ENCODE results near the gene FXYD1. TPM values are rescaled to one million over a fixed set of nuclear protein-coding genes. Genes with fewer than 3 reads are reported as not detected.

The FXYD1 gene
- total RNA-seq, 1 experiment from 2014 or later = not detected

GRCh38 chr19:35104361-35104760, 34.3 kb upstream of the FXYD1 start:
- DNase-seq (ENCODE audit: low read depth, low spot score) (no peak), ATAC-seq (no peak)
- H3K27me3 ChIP-seq (ENCODE audit: control insufficient read depth, insufficient read depth, low read length) = no peaks in the 10 kb centered on the region
- no peaks in the 10 kb centered on the region for H3K36me3 ChIP-seq (ENCODE audit: control insufficient read depth, insufficient read depth, low read length)
- ChIA-PET CTCF (no interaction called here), POLR2A (no interaction called here)
- intact Hi-C loops (cut with micrococcal nuclease; ENCODE audit: unreplicated experiment) = no loop called here
- H3K27ac ChIP-seq (ENCODE audit: low read length) = no peak overlapping the region
- H3K4me1 ChIP-seq (ENCODE audit: control insufficient read depth, insufficient read depth, low read length) = no peaks in the 10 kb centered on the region
- in situ Hi-C loops (cut with HindIII; ENCODE audit: low pct_unique_long_range_greater_than_20kb, low sequenced_read_pairs) = no loop called here
- H3K9me3 ChIP-seq (ENCODE audit: control insufficient read depth, insufficient read depth, low read depth, low read length) = no peaks in the 10 kb centered on the region
- BruUV-seq (replicated peaks) = no TSS peak
- TF ChIP-seq CTCF (IDR thresholded peaks at IDR 0.05) = no peak
- H3K4me3 ChIP-seq (ENCODE audit: low read depth in 2 of 2, low read length in 2 of 2) = no peak overlapping the region

GRCh38 chr19:35105047-35105410, 33.6 kb upstream of the FXYD1 start:
- POLR2A ChIA-PET = no interaction called here
- H3K4me3 ChIP-seq (ENCODE audit: low read depth in 2 of 2, low read length in 2 of 2) = no peak overlapping the region
- BruUV-seq (replicated peaks) = no TSS peak
- in situ Hi-C loops (cut with HindIII; ENCODE audit: low pct_unique_long_range_greater_than_20kb, low sequenced_read_pairs) = no loop called here
- DNase-seq (ENCODE audit: low read depth, low spot score) (no peak), ATAC-seq (no peak)
- TF ChIP-seq POLR2AphosphoS5 (IDR thresholded peaks at IDR 0.05; ENCODE audit: low read depth, low read length) (no peak), SIN3A (IDR thresholded peaks at IDR 0.05; ENCODE audit: borderline replicate concordance, insufficient read depth, low read depth, low read length) (no peak), TCF7L2 (IDR thresholded peaks at IDR 0.05; ENCODE audit: low read depth, low read length) (no peak), REST (IDR thresholded peaks at IDR 0.05; ENCODE audit: insufficient read depth in 1 of 2, low read depth in 2 of 2, low read length in 1 of 2) (no peak), CTCF (IDR thresholded peaks at IDR 0.05) (no peak)
- no peaks in the 10 kb centered on the region for H3K4me1 ChIP-seq (ENCODE audit: control insufficient read depth, insufficient read depth, low read length)
- no peaks in the 10 kb centered on the region for H3K9me3 ChIP-seq (ENCODE audit: control insufficient read depth, insufficient read depth, low read depth, low read length)
- CTCF ChIA-PET = no interaction called here
- no peaks in the 10 kb centered on the region for H3K27me3 ChIP-seq (ENCODE audit: control insufficient read depth, insufficient read depth, low read length)
- no peaks in the 10 kb centered on the region for H3K36me3 ChIP-seq (ENCODE audit: control insufficient read depth, insufficient read depth, low read length)
- H3K27ac ChIP-seq (ENCODE audit: low read length) = no peak overlapping the region
- intact Hi-C loops (cut with micrococcal nuclease; ENCODE audit: unreplicated experiment) = no loop called here

Data from Panc1 (cell line).